DOHH2 (cell line): ENCODE data around the gene DNMT3A.

ENCODE experiments used
- H3F3A ChIP-seq: fragments of 200-600 bp; sonication (generic), shearing (Covaris generic); 2 replicates; pipeline ENCODE4 v1.6.0; 2016; ENCODE audit warnings: antibody characterized with exemption, mild to moderate bottlenecking; ENCODE audit not compliant: control insufficient read depth, insufficient read depth
- H3K27ac ChIP-seq: fragments of 200-600 bp; sonication (generic); 2 replicates; pipeline ENCODE4 v1.5.1; 2014; ENCODE audit warnings: low read depth, mild to moderate bottlenecking, low read length, moderate library complexity
- H3K27me3 ChIP-seq: fragments of 200-600 bp; sonication (generic); 2 replicates; pipeline ENCODE4 v1.6.1; 2014; ENCODE audit warnings: mild to moderate bottlenecking, low read length, mixed read lengths; ENCODE audit not compliant: control insufficient read depth
- H3K36me3 ChIP-seq: fragments of 200-600 bp; sonication (generic); 2 replicates; pipeline ENCODE4 v1.6.1; 2014; ENCODE audit warnings: mild to moderate bottlenecking, low read length, moderate library complexity, mixed read lengths; ENCODE audit not compliant: control insufficient read depth
- H3K4me1 ChIP-seq: fragments of 200-600 bp; sonication (generic); 2 replicates; pipeline ENCODE4 v1.6.1; 2014; ENCODE audit warnings: mild to moderate bottlenecking, low read length, mixed read lengths; ENCODE audit not compliant: control insufficient read depth
- H3K4me2 ChIP-seq: fragments of 200-600 bp; sonication (generic); 2 replicates; pipeline ENCODE4 v1.6.0; 2014; ENCODE audit warnings: mild to moderate bottlenecking, low read length, moderate library complexity
- H3K4me3 ChIP-seq: fragments of 200-600 bp; sonication (generic); 2 replicates; pipeline ENCODE4 v1.5.1; 2014; ENCODE audit warnings: mild to moderate bottlenecking, low read length, mixed read lengths
- H3K79me2 ChIP-seq: fragments of 200-600 bp; sonication (generic); 2 replicates; pipeline ENCODE4 v1.6.1; 2014; ENCODE audit warnings: mild to moderate bottlenecking, low read length, mixed read lengths; ENCODE audit not compliant: control insufficient read depth
- H3K9me2 ChIP-seq: fragments of 200-600 bp; sonication (generic); replicated peaks from 2 replicates; pipeline ENCODE4 v1.6.1; 2014; ENCODE audit warnings: mild to moderate bottlenecking, low read length, mixed read lengths; ENCODE audit not compliant: control insufficient read depth
- H3K9me3 ChIP-seq: fragments of 200-600 bp; sonication (generic); 2 replicates; pipeline ENCODE4 v1.6.1; 2014; ENCODE audit warnings: antibody characterized with exemption, low read length, mixed read lengths; ENCODE audit not compliant: control insufficient read depth, insufficient read depth
- H4K20me1 ChIP-seq: fragments of 200-600 bp; sonication (generic); 2 replicates; pipeline ENCODE4 v1.6.0; 2014; ENCODE audit warnings: low read depth, mild to moderate bottlenecking, antibody characterized with exemption, low read length, moderate library complexity; ENCODE audit not compliant: control insufficient read depth, insufficient read depth
- EZH2phosphoT487 ChIP-seq: fragments of 200-600 bp; sonication (generic); IDR thresholded peaks from 2 replicates; pipeline ENCODE4 v1.6.1; 2017; ENCODE audit warnings: borderline replicate concordance, mild to moderate bottlenecking, antibody characterized with exemption, low read length, moderate library complexity, mixed read lengths
- TF ChIP-seq, protein P1 (sequence below): fragments of 200-600 bp; sonication (generic); IDR thresholded peaks from one replicate; pipeline ENCODE4 v1.5.1; 2014; ENCODE audit warnings: antibody characterized with exemption, mild to moderate bottlenecking, low read depth, low read length; ENCODE audit not compliant: poor library complexity, severe bottlenecking

Gene DNMT3A

DNA sequence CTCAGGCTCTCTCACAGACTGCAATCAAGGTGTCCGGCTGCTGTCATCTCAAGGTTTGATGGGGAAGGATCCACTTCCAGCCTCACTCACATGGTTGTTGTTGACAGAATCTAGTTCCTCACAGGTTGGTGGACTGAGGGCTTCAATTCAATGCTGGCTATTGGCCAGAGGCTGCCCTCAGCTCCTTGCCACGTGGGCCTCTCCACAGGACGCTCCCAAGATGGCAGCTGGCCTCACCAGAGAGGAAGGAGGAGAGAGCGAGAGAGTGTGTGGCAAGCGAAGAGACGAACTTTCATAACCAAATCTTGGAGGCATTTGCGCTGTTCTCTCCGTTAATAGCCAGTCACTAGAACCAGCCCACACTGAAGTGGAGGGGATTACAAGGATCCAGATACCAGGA, 13.5 kb upstream of the DNMT3A start:
- H3K4me1 ChIP-seq = peaks cover 1% of the 10 kb centered on the region
- no peaks in the 10 kb centered on the region for H3K9me2 ChIP-seq
- H3K4me2 ChIP-seq = no peak overlapping the region
- TF ChIP-seq, protein P1, sequence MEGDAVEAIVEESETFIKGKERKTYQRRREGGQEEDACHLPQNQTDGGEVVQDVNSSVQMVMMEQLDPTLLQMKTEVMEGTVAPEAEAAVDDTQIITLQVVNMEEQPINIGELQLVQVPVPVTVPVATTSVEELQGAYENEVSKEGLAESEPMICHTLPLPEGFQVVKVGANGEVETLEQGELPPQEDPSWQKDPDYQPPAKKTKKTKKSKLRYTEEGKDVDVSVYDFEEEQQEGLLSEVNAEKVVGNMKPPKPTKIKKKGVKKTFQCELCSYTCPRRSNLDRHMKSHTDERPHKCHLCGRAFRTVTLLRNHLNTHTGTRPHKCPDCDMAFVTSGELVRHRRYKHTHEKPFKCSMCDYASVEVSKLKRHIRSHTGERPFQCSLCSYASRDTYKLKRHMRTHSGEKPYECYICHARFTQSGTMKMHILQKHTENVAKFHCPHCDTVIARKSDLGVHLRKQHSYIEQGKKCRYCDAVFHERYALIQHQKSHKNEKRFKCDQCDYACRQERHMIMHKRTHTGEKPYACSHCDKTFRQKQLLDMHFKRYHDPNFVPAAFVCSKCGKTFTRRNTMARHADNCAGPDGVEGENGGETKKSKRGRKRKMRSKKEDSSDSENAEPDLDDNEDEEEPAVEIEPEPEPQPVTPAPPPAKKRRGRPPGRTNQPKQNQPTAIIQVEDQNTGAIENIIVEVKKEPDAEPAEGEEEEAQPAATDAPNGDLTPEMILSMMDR = no peak
- TF ChIP-seq EZH2phosphoT487 = no peak
- no peaks in the 10 kb centered on the region for H3K79me2 ChIP-seq
- no peaks in the 10 kb centered on the region for H4K20me1 ChIP-seq
- H3K4me3 ChIP-seq = no peak overlapping the region
- no peak overlapping the region for H3K27ac ChIP-seq
- no peaks in the 10 kb centered on the region for H3K9me3 ChIP-seq
- H3F3A ChIP-seq = no peaks in the 10 kb centered on the region
- peaks cover 24% of the 10 kb centered on the region for H3K27me3 ChIP-seq
- no peaks in the 10 kb centered on the region for H3K36me3 ChIP-seq

DNA sequence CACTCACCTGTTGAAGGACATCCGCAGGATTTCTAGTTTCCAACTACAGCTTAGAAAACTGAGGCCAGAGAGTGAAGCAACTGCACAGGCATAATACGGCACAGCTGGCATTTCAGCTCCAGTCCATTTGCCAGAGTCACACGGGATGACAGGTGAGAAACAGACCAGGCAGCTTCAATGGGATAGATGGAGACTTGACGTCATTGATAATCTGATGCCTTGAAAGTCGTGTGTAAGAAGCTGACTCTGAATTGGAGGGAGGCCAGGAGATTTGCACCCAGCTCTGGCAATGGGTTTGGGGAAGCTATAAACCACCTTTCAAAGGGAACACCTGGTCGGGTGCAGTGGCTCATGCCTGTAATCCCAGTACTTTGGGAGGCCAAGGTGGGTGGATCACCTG, 12.4 kb upstream of the DNMT3A start:
- Histone ChIP-seq H3K79me2 (no peaks in the 10 kb centered on the region), H3K27me3 (peaks cover 25% of the 10 kb centered on the region), H3K36me3 (no peaks in the 10 kb centered on the region), H3K4me1 (peaks cover 7% of the 10 kb centered on the region), H4K20me1 (no peaks in the 10 kb centered on the region), H3K27ac (no peak overlapping the region), H3K4me2 (no peak overlapping the region), H3K9me3 (no peaks in the 10 kb centered on the region), H3K9me2 (no peaks in the 10 kb centered on the region), H3F3A (no peaks in the 10 kb centered on the region), H3K4me3 (no peak overlapping the region)
- no peak for TF ChIP-seq EZH2phosphoT487
- TF ChIP-seq, protein P1 = no peak

GRCh38 chr2:25349397-25349796, 7.7 kb upstream of the DNMT3A start:
- Histone ChIP-seq H3K27me3 (peaks cover 23% of the 10 kb centered on the region), H3K4me1 (peaks cover 10% of the 10 kb centered on the region), H3F3A (no peaks in the 10 kb centered on the region), H4K20me1 (no peaks in the 10 kb centered on the region), H3K9me2 (no peaks in the 10 kb centered on the region), H3K36me3 (no peaks in the 10 kb centered on the region), H3K4me3 (no peak overlapping the region), H3K4me2 (no peak overlapping the region), H3K27ac (no peak overlapping the region), H3K9me3 (no peaks in the 10 kb centered on the region), H3K79me2 (no peaks in the 10 kb centered on the region)
- TF ChIP-seq, protein P1 = no peak
- no peak for TF ChIP-seq EZH2phosphoT487

DNA sequence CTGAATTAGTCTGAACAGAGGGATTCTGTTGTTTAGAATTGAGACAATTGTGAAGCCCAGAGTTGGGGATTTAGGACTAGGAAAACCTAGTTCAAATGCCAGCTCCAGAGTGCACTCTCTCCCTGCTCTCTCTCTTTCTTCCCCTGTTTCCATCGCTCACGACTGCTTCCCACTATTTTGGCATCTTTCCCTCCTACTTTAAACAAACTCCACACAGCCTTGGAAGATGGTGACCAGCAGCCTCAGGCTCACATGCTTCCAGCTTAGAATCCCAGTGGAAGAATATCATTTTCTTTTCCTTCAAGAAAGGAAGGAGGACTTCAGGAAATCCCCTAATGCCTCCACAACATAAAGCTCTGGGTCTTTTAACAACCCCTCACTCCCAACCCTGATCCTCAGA, 6.1 kb upstream of the DNMT3A start:
- H3K27me3 ChIP-seq = peaks cover 17% of the 10 kb centered on the region
- no peaks in the 10 kb centered on the region for H3F3A ChIP-seq
- peaks cover 10% of the 10 kb centered on the region for H3K4me1 ChIP-seq
- no peaks in the 10 kb centered on the region for H3K36me3 ChIP-seq
- no peak overlapping the region for H3K4me3 ChIP-seq
- no peak overlapping the region for H3K4me2 ChIP-seq
- TF ChIP-seq, protein P1 = no peak
- no peak for TF ChIP-seq EZH2phosphoT487
- no peak overlapping the region for H3K27ac ChIP-seq
- no peaks in the 10 kb centered on the region for H3K9me3 ChIP-seq
- H4K20me1 ChIP-seq = no peaks in the 10 kb centered on the region
- H3K9me2 ChIP-seq = no peaks in the 10 kb centered on the region
- no peaks in the 10 kb centered on the region for H3K79me2 ChIP-seq
